ENCODE data around the gene RAI14.

RAI14 gene

DNA sequence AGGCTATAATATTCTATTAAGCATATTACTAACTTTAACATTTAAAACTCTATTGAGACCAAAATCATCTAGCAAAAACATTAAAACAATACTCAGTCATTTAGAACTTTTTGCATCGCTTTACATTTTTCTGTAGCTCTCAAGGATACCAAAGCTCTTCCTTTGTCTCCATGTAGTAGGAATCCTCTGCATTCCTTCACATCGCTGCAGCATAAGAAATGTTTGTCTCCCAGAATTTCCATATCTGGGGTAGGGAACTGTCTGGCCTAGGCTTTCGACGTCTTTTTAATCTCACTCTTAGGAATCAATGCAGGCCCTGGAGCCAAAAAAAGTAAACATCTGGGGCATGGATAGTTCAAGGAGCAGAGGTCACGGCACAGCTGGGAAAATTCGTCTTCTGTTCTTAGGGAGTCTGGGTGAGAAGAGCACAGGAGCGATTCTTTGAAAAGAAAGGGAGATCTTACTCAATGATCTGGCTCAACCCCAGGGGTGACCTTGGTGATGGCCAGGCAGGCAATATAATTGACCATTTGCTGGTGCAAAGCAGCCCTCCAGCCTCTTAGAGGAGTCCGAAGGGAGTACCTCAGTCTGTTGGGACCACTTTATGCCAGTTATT, 23.2 kb upstream of the RAI14 start:
- TF ChIP-seq, protein P1, sequence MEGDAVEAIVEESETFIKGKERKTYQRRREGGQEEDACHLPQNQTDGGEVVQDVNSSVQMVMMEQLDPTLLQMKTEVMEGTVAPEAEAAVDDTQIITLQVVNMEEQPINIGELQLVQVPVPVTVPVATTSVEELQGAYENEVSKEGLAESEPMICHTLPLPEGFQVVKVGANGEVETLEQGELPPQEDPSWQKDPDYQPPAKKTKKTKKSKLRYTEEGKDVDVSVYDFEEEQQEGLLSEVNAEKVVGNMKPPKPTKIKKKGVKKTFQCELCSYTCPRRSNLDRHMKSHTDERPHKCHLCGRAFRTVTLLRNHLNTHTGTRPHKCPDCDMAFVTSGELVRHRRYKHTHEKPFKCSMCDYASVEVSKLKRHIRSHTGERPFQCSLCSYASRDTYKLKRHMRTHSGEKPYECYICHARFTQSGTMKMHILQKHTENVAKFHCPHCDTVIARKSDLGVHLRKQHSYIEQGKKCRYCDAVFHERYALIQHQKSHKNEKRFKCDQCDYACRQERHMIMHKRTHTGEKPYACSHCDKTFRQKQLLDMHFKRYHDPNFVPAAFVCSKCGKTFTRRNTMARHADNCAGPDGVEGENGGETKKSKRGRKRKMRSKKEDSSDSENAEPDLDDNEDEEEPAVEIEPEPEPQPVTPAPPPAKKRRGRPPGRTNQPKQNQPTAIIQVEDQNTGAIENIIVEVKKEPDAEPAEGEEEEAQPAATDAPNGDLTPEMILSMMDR (IDR thresholded peaks at IDR 0.05; ENCODE audit: low read depth, low read length), result no peak
- no peak for DNase-seq (ENCODE audit: low read depth in 2 of 2)
- no peak overlapping the region for H3K4me3 ChIP-seq (replicated peaks in 1 of 2; ENCODE audit: low read depth in 2 of 2, low read length in 2 of 2)

DNA sequence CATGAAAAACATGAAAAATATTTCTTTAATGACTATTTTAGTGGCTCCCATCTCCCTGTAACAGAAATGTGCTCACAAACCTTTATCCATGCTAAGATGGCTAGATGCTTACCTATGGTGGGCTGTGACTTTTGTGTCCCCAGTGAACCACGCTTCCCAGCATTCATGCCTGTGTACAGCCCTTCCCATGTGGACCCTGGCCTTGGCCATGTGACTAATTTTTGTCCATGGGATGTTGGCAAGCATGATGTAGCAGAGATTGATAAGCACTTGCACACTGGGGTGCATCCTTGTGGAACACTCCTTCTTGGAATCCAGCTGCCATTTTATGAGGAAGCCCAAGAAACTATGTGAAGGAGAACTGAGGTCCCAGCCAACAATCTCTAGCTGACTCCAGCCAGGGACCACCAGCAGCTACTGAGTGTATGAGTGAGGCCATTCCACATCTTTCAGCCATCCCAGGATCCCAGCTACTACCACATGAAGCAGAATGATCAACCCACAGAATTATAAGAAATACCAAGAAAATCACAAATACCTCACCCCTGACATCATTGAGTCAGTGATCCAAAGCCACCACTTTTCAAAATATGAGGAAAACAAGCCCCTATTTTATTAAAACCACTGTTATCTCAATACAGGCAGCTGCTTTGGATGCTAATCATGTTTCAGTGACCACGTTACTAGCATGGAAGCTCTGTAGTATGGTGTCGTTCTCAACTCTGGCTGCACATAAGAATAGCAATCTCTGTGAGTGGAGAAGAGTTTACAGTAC, 16.1 kb upstream of the RAI14 start:
- TF ChIP-seq, protein P1 (IDR thresholded peaks at IDR 0.05; ENCODE audit: low read depth, low read length), result no peak
- no peak overlapping the region for H3K4me3 ChIP-seq (replicated peaks in 1 of 2; ENCODE audit: low read depth in 2 of 2, low read length in 2 of 2)
- peak; percentile 31 to 33 for DNase-seq (ENCODE audit: low read depth in 2 of 2)

DNA sequence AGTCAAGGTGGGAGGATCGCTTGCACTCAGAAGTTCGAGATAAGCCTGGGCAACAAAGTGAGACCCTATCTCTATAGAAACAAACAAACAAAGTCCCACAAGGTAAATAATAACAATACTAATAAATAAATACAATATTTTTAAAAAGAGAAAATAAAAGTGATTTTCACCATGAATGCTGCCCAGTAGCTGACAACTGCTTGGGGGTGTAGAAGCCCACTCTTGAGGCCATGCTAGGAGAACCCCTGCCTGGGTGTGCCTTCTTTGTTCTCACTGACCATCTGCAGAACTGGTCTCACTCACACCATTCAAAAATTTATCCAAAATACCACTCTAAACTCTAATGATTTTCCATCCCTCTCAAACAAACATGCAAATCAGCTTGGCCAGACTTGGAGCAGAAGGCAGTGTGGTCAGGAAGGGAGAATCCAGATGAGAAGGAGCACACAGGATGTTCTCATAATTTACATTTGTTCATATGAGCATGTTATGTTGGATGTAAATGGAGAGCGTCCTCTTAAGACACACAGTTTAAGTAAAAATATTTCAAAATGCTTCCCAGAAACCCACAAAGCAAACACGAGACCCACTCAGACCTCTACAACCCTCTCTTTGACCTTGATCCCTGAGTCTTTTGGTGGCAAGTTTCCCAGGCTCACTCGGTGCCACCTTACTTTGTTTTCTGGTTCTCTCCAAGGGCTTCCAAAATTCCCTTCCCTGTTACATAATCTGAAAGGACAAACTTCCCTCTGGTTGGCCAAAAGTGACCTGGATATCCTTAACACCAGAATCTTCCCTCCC, 7.9 kb upstream of the RAI14 start:
- no peak for DNase-seq (ENCODE audit: low read depth in 2 of 2)

DNA sequence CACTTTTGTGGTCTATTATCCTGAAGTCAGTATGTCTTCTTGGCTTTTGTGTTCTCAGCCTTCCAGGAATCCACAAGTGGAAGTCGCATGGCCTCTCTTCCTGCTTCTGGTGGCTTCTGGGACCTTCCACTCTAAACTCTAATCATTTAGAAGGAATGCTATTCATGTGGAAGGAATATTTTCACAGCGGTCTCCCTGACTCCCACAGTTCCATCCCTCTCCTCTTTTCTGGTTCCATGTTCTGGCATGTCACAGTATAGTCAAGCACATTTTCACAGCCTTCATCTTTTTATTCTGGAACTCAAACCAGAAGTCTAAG, 7.3 kb upstream of the RAI14 start:
- DNase-seq (ENCODE audit: low read depth in 2 of 2), result no peak
- TF ChIP-seq, protein P1 (IDR thresholded peaks at IDR 0.05; ENCODE audit: low read depth, low read length), result no peak
- H3K4me3 ChIP-seq (replicated peaks in 1 of 2; ENCODE audit: low read depth in 2 of 2, low read length in 2 of 2), result no peak overlapping the region

More for the DNA sequence above, 7.9 kb upstream of the RAI14 start:
- TF ChIP-seq, protein P1 (IDR thresholded peaks at IDR 0.05; ENCODE audit: low read depth, low read length), result no peak
- no peak overlapping the region for H3K4me3 ChIP-seq (replicated peaks in 1 of 2; ENCODE audit: low read depth in 2 of 2, low read length in 2 of 2)

DNA sequence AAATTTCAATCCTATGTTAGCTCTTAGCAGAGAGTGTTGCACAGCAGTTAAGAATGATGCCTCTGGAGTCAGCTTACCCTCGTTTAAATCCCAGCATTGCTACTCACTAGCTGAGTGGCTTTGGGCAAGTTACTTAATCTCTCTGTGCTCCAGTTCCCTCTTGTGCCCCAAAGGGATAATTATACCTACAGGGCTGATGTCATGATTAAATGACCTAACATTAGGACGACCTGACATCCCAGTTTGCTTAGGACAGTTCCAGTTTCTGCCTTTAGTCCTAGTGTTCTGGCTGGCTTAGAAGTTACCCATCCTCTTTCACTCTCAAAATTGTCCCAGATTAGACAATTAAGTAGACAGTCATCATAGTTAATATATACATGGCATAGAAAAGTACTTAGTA, 4.3 kb upstream of the RAI14 start:
- no peak overlapping the region for H3K4me3 ChIP-seq (replicated peaks in 1 of 2; ENCODE audit: low read depth in 2 of 2, low read length in 2 of 2)
- TF ChIP-seq, protein P1 (IDR thresholded peaks at IDR 0.05; ENCODE audit: low read depth, low read length), result no peak
- no peak for DNase-seq (ENCODE audit: low read depth in 2 of 2)

DNA sequence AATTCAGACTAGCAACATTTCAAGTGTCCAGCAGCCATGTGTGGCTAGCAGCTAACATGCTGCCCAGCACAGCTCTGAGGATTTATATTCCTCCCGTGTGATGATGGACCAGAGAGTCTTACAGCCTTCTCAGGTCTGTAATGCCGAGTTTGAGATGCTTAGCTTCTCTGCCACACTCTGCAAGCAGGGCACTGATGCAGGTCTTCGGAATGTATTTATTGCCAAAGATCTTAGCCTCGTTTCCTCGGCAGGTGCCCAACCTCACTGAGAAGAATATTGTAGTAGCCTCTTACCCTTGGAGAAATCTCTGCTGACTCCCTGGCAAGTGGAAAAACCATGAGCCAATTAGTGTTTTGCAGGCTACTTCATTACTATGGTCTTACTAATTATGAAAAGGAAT, 3.7 kb upstream of the RAI14 start:
- TF ChIP-seq, protein P1 (IDR thresholded peaks at IDR 0.05; ENCODE audit: low read depth, low read length), result no peak
- H3K4me3 ChIP-seq (replicated peaks in 1 of 2; ENCODE audit: low read depth in 2 of 2, low read length in 2 of 2), result no peak overlapping the region
- no peak for DNase-seq (ENCODE audit: low read depth in 2 of 2)

Measured in cardiac fibroblast (primary cell).